ENCODE results near the gene RAB3GAP2. TPM values are rescaled to one million over a fixed set of nuclear protein-coding genes. Genes with fewer than 3 reads are reported as not detected.
"Not testable (repeated sequence)": the region's sequence is repeated elsewhere in the genome, so short reads cannot be mapped to it uniquely, and the experiment has no call there.

RAB3GAP2 gene
- total RNA-seq, 2 experiments from 2014 or later: 34.7 to 39.4 TPM

DNA sequence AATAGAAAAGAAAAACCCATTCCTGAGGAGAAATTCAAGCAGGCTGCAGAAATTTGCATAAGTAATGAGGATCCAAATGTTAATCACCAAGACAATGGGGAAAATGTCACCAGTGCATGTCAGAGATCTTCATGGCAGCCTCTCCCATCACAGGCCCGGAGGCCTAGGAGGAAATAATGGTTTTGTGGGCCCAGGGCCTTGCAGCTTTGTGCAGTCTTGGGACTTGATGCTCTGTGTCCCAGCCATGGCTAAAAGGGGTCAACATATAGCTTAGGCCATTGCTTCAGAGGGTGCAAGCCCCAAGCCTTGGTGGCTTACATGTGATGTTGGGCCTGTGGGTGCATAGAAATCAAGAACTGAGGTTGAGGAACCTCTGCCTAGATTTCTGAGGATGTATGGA lies 22.7 kb downstream of the RAB3GAP2 start:
- no peak for DNase-seq
- TF ChIP-seq, protein P1, sequence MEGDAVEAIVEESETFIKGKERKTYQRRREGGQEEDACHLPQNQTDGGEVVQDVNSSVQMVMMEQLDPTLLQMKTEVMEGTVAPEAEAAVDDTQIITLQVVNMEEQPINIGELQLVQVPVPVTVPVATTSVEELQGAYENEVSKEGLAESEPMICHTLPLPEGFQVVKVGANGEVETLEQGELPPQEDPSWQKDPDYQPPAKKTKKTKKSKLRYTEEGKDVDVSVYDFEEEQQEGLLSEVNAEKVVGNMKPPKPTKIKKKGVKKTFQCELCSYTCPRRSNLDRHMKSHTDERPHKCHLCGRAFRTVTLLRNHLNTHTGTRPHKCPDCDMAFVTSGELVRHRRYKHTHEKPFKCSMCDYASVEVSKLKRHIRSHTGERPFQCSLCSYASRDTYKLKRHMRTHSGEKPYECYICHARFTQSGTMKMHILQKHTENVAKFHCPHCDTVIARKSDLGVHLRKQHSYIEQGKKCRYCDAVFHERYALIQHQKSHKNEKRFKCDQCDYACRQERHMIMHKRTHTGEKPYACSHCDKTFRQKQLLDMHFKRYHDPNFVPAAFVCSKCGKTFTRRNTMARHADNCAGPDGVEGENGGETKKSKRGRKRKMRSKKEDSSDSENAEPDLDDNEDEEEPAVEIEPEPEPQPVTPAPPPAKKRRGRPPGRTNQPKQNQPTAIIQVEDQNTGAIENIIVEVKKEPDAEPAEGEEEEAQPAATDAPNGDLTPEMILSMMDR (IDR thresholded peaks at IDR 0.05): no peak
- peaks cover 21% of the 10 kb centered on the region for H3K36me3 ChIP-seq (ENCODE audit: insufficient read depth, low read length)
- H3K9me3 ChIP-seq (ENCODE audit: control insufficient read depth in 1 of 2, insufficient read depth in 1 of 2, low read length in 2 of 2): peaks cover 16 to 34% of the 10 kb centered on the region in 2 experiments
- H3K27me3 ChIP-seq (ENCODE audit: control insufficient read depth in 1 of 2, insufficient read depth in 2 of 2, low read length in 2 of 2): no peaks in the 10 kb centered on the region
- ChIA-PET CTCF (no interaction called here), POLR2A (no interaction called here)
- peaks cover 8% of the 10 kb centered on the region for H3K9me3 Mint-ChIP-seq
- H3K4me1 ChIP-seq (ENCODE audit: insufficient read depth, low read length): no peaks in the 10 kb centered on the region
- ATAC-seq (ENCODE audit: poor library complexity): no peak
- H3K4me1 Mint-ChIP-seq (ENCODE audit: low read depth): peaks cover 10% of the 10 kb centered on the region
- no peaks in the 10 kb centered on the region for H3K27me3 Mint-ChIP-seq
- intact Hi-C loops (cut with DNase I, micrococcal nuclease): no loop called here
- no peak overlapping the region for H3K27ac ChIP-seq (ENCODE audit: low read depth in 1 of 2, low read length in 2 of 2)
- H3K4me3 ChIP-seq (ENCODE audit: low read length): no peak overlapping the region
- H3K27ac Mint-ChIP-seq: no peak overlapping the region
- H3K4me3 Mint-ChIP-seq: no peak overlapping the region
- peaks cover 89% of the 10 kb centered on the region for H3K36me3 Mint-ChIP-seq (ENCODE audit: low read depth)

DNA sequence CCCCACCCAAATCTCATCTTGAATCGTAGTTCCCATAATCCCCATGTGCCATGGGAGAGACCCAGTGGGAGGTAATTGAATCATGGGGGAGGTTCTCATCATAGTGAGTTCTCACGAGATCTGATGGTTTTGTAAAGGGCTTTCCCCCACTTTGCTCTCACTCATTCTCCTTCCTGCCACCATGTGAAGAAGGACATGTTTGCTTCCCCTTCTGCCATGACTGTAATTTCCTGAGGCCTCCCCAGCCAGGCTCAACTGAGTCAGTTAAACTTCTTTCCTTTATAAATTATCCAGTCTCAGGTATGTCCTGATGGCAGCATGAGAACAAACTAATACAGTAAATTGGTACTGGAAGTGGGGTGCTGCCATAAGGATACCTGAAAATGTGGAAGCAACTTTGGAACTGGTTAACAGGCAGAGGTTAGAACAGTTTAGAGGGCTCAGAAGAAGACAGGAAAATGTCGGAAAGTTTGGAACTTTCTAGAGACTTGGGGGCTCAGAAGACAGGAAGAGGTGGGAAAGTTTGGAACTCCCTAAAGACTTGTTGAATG lies 23.5 kb downstream of the RAB3GAP2 start:
- intact Hi-C loops (cut with DNase I, micrococcal nuclease); H3K9me3 Mint-ChIP-seq; H3K4me3 ChIP-seq (ENCODE audit: low read length); POLR2A ChIA-PET; DNase-seq; H3K27ac Mint-ChIP-seq; H3K4me1 ChIP-seq (ENCODE audit: insufficient read depth, low read length); H3K4me3 Mint-ChIP-seq; CTCF ChIA-PET; ATAC-seq (ENCODE audit: poor library complexity); H3K27ac ChIP-seq (ENCODE audit: low read depth in 1 of 2, low read length in 2 of 2); H3K27me3 Mint-ChIP-seq; H3K27me3 ChIP-seq (ENCODE audit: control insufficient read depth in 1 of 2, insufficient read depth in 2 of 2, low read length in 2 of 2): not testable (repeated sequence)
- Histone ChIP-seq H3K9me3 (ENCODE audit: control insufficient read depth in 1 of 2, insufficient read depth in 1 of 2, low read length in 2 of 2) (peaks cover 16 to 34% of the 10 kb centered on the region in 2 experiments), H3K36me3 (ENCODE audit: insufficient read depth, low read length) (peaks cover 21% of the 10 kb centered on the region)
- H3K36me3 Mint-ChIP-seq (ENCODE audit: low read depth): peaks cover 89% of the 10 kb centered on the region
- H3K4me1 Mint-ChIP-seq (ENCODE audit: low read depth): peaks cover 15% of the 10 kb centered on the region

DNA sequence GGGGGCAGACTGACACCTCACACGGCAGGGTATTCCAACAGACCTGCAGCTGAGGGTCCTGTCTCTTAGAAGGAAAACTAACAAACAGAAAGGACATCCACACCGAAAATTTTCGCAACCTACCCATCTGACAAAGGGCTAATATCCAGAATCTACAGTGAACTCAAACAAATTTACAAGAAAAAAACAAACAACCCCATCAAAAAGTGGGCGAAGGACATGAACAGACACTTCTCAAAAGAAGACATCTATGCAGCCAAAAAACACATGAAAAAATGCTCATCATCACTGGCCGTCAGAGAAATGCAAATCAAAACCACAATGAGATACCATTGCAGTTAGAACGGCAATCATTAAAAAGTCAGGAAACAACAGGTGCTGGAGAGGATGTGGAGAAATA lies 26.4 kb downstream of the RAB3GAP2 start:
- H3K4me1 ChIP-seq (ENCODE audit: insufficient read depth, low read length); H3K27me3 ChIP-seq (ENCODE audit: control insufficient read depth in 1 of 2, insufficient read depth in 2 of 2, low read length in 2 of 2); H3K27me3 Mint-ChIP-seq; H3K4me3 ChIP-seq (ENCODE audit: low read length); H3K4me3 Mint-ChIP-seq; H3K9me3 Mint-ChIP-seq; intact Hi-C loops (cut with DNase I, micrococcal nuclease); DNase-seq; ATAC-seq (ENCODE audit: poor library complexity); CTCF ChIA-PET; H3K36me3 ChIP-seq (ENCODE audit: insufficient read depth, low read length); H3K27ac ChIP-seq (ENCODE audit: low read depth in 1 of 2, low read length in 2 of 2); H3K27ac Mint-ChIP-seq; POLR2A ChIA-PET: not testable (repeated sequence)
- Mint-ChIP-seq H3K4me1 (ENCODE audit: low read depth) (peaks cover 35% of the 10 kb centered on the region), H3K36me3 (ENCODE audit: low read depth) (peaks cover 82% of the 10 kb centered on the region)
- peaks cover 16 to 18% of the 10 kb centered on the region in 2 experiments for H3K9me3 ChIP-seq (ENCODE audit: control insufficient read depth in 1 of 2, insufficient read depth in 1 of 2, low read length in 2 of 2)

DNA sequence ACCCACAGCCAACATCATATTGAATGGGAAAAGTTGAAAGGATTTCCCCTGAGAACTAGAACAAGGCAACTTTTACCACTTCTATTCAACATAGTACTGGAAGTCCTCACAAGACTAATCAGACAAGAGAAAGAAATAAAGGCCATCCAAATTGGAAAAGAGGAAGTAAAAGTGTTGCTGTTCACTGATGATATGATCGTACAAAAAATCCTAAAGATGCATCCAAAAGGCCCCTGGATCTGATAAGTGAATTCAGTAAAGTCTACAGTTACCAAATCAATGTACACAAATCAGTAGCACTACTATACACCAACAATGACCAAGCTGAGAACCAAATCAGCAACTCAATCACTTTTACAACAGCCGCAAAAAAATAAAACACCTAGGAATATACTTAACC lies 28.3 kb downstream of the RAB3GAP2 start:
- peaks cover 41% of the 10 kb centered on the region for H3K4me1 Mint-ChIP-seq (ENCODE audit: low read depth)
- DNase-seq (no peak), ATAC-seq (ENCODE audit: poor library complexity) (no peak)
- H3K27me3 Mint-ChIP-seq: no peaks in the 10 kb centered on the region
- CTCF ChIA-PET: no interaction called here
- POLR2A ChIA-PET: no interaction called here
- H3K4me3 ChIP-seq (ENCODE audit: low read length): no peak overlapping the region
- H3K36me3 ChIP-seq (ENCODE audit: insufficient read depth, low read length): peaks cover 2% of the 10 kb centered on the region
- H3K4me3 Mint-ChIP-seq: no peak overlapping the region
- intact Hi-C loops (cut with DNase I, micrococcal nuclease): no loop called here
- peaks cover 4 to 9% of the 10 kb centered on the region in 2 experiments for H3K9me3 ChIP-seq (ENCODE audit: control insufficient read depth in 1 of 2, insufficient read depth in 1 of 2, low read length in 2 of 2)
- TF ChIP-seq, protein P1 (IDR thresholded peaks at IDR 0.05): no peak
- no peak overlapping the region for H3K27ac Mint-ChIP-seq
- no peaks in the 10 kb centered on the region for H3K4me1 ChIP-seq (ENCODE audit: insufficient read depth, low read length)
- H3K27ac ChIP-seq (ENCODE audit: low read depth in 1 of 2, low read length in 2 of 2): no peak overlapping the region
- peaks cover 62% of the 10 kb centered on the region for H3K36me3 Mint-ChIP-seq (ENCODE audit: low read depth)
- H3K27me3 ChIP-seq (ENCODE audit: control insufficient read depth in 1 of 2, insufficient read depth in 2 of 2, low read length in 2 of 2): no peaks in the 10 kb centered on the region
- peaks cover 2% of the 10 kb centered on the region for H3K9me3 Mint-ChIP-seq

Data from CD4-positive, alpha-beta T cell (primary cell).